Vagina (tissue), 2 donors: ENCODE data around the gene GPN2. TPM values are rescaled to one million over a fixed set of nuclear protein-coding genes. Genes with fewer than 3 reads are reported as not detected.

Source experiments
- DNase-seq, 2 donors: peaks; one replicate each; pipeline ENCODE4 v3.0.0-alpha.2; 2017; ENCODE audit errors: extremely low spot score in 2 of 2
- H3K27ac ChIP-seq: fragments of 200-600 bp; sonication (generic); one replicate; pipeline ENCODE4 v1.5.1; 2019
- H3K27me3 ChIP-seq: fragments of 200-600 bp; sonication (generic); one replicate; pipeline ENCODE4 v1.5.1; 2019
- H3K36me3 ChIP-seq, 2 donors: fragments of 200-600 bp; sonication (generic); one replicate each; pipeline ENCODE4 v1.5.1; 2017 to 2019
- H3K4me1 ChIP-seq: fragments of 200-600 bp; sonication (generic); one replicate; pipeline ENCODE4 v1.5.1; 2019
- H3K4me3 ChIP-seq, 2 donors: fragments of 200-600 bp; sonication (generic); 1 replicate in 1 of 2; 2 replicates in 1 of 2; pipeline ENCODE4 v1.5.1; 2016 to 2019
- H3K9me3 ChIP-seq: fragments of 200-600 bp; sonication (generic); one replicate; pipeline ENCODE4 v1.5.1; 2019
- CTCF ChIP-seq, 3 experiments: fragments of 450-650 bp in 2 of 3; fragments of 200-600 bp in 1 of 3; sonication (generic) in 1 of 3; IDR thresholded peaks; one replicate each; pipeline ENCODE4 v1.5.1; 2017 to 2019; ENCODE audit warnings: antibody characterized with exemption in 3 of 3, mild to moderate bottlenecking in 2 of 3, moderate library complexity in 2 of 3
- POLR2A ChIP-seq, 2 donors: fragments of 450-650 bp; IDR thresholded peaks; one replicate each; pipeline ENCODE4 v1.6.1; 2017; ENCODE audit warnings: antibody characterized with exemption in 2 of 2, mild to moderate bottlenecking in 2 of 2, moderate library complexity in 2 of 2
- POLR2AphosphoS5 ChIP-seq, 2 donors: sonication (generic); formaldehyde crosslinking; IDR thresholded peaks; one replicate each; pipeline ENCODE4 v1.9.0; 2017; ENCODE audit warnings: antibody characterized with exemption in 2 of 2, mild to moderate bottlenecking in 2 of 2, low read depth in 1 of 2; ENCODE audit not compliant: insufficient read depth in 1 of 2
- intact Hi-C: fragments of 100-400 bp; cut with DNase I; formaldehyde crosslinking; loops from one replicate; pipeline ENCODE4 v1.15.1; 2023
- total RNA-seq: library from RNA; depleted of rRNA; stranded (reverse); fragments of >200 nt; gene quantifications from one replicate; pipeline ENCODE4 v1.2.3, GENCODE V29; 2016

Gene GPN2
- total RNA-seq, 1 donor from 2014 or later: 11.5 TPM

GRCh38 chr1:26921126-26921539 lies 31.1 kb upstream of the GPN2 start:
- Histone ChIP-seq H3K9me3 (no peaks in the 10 kb centered on the region), H3K27me3 (no peaks in the 10 kb centered on the region), H3K4me1 (peaks cover 26% of the 10 kb centered on the region), H3K4me3 (peak overlapping the region; percentile 96), H3K36me3 (peaks cover 0 to 16% of the 10 kb centered on the region in 2 donors), H3K27ac (peak overlapping the region; percentile 99)
- peak in 1 of 2 donors; percentile 89 for DNase-seq
- intact Hi-C loops: no loop called here
- no peak for TF ChIP-seq POLR2AphosphoS5 (IDR thresholded peaks at IDR 0.05; ENCODE audit: insufficient read depth in 1 of 2, low read depth in 1 of 2)
- TF ChIP-seq POLR2A (IDR thresholded peaks at IDR 0.05): no peak
- no peak for TF ChIP-seq CTCF (IDR thresholded peaks at IDR 0.05)

GRCh38 chr1:26915204-26915842 lies 25.2 kb upstream of the GPN2 start:
- Histone ChIP-seq H3K9me3 (no peaks in the 10 kb centered on the region), H3K27ac (no peak overlapping the region), H3K4me1 (no peaks in the 10 kb centered on the region), H3K36me3 (no peaks in the 10 kb centered on the region), H3K4me3 (no peak overlapping the region), H3K27me3 (no peaks in the 10 kb centered on the region)
- no peak for DNase-seq
- intact Hi-C loops: no loop called here
- TF ChIP-seq POLR2AphosphoS5 (IDR thresholded peaks at IDR 0.05; ENCODE audit: insufficient read depth in 1 of 2, low read depth in 1 of 2) (no peak), POLR2A (IDR thresholded peaks at IDR 0.05) (no peak), CTCF (IDR thresholded peaks at IDR 0.05) (no peak)

- Histone ChIP-seq H3K27me3 (no peaks in the 10 kb centered on the region), H3K27ac (no peak within 1 kb of the TSS), H3K4me1 (no peaks in the 10 kb centered on the region), H3K9me3 (no peaks in the 10 kb centered on the region), H3K36me3 (no peaks in the 10 kb centered on the region), H3K4me3 (no peak within 1 kb of the TSS)
- DNase-seq: no peak
- TF ChIP-seq CTCF (IDR thresholded peaks at IDR 0.05) (no peak), POLR2A (IDR thresholded peaks at IDR 0.05) (no peak), POLR2AphosphoS5 (IDR thresholded peaks at IDR 0.05; ENCODE audit: insufficient read depth in 1 of 2, low read depth in 1 of 2) (no peak)
- intact Hi-C loops: no loop called here
Measured at GRCh38 chr1:26913754-26914619, 23.9 kb upstream of the GPN2 start, which contains the start of gene NR0B2. Gene NR0B2, minus strand, starts transcription at chr1:26913975. Its CDS starts 35 bp downstream, at chr1:26913940.

- intact Hi-C loops: no loop called here
- H3K27me3 ChIP-seq: no peaks in the 10 kb centered on the region
- no peak for TF ChIP-seq POLR2A (IDR thresholded peaks at IDR 0.05)
- no peak for TF ChIP-seq CTCF (IDR thresholded peaks at IDR 0.05)
- no peak for TF ChIP-seq POLR2AphosphoS5 (IDR thresholded peaks at IDR 0.05; ENCODE audit: insufficient read depth in 1 of 2, low read depth in 1 of 2)
- no peak overlapping the region for H3K27ac ChIP-seq
- DNase-seq: no peak
- no peaks in the 10 kb centered on the region for H3K36me3 ChIP-seq
- no peaks in the 10 kb centered on the region for H3K9me3 ChIP-seq
- no peaks in the 10 kb centered on the region for H3K4me1 ChIP-seq
- no peak overlapping the region for H3K4me3 ChIP-seq
Measured at GRCh38 chr1:26913389-26913753, 23.3 kb upstream of the GPN2 start.

GRCh38 chr1:26912147-26912490 lies 22.0 kb upstream of the GPN2 start:
- intact Hi-C loops: no loop called here
- no peak overlapping the region for H3K27ac ChIP-seq
- no peaks in the 10 kb centered on the region for H3K36me3 ChIP-seq
- DNase-seq: no peak
- no peak overlapping the region for H3K4me3 ChIP-seq
- TF ChIP-seq POLR2AphosphoS5 (IDR thresholded peaks at IDR 0.05; ENCODE audit: insufficient read depth in 1 of 2, low read depth in 1 of 2) (no peak), POLR2A (IDR thresholded peaks at IDR 0.05) (no peak), CTCF (IDR thresholded peaks at IDR 0.05) (no peak)
- H3K4me1 ChIP-seq: no peaks in the 10 kb centered on the region
- H3K27me3 ChIP-seq: no peaks in the 10 kb centered on the region
- H3K9me3 ChIP-seq: no peaks in the 10 kb centered on the region
